Measurements from ENCODE around the gene RIPK4.

The RIPK4 gene

DNA sequence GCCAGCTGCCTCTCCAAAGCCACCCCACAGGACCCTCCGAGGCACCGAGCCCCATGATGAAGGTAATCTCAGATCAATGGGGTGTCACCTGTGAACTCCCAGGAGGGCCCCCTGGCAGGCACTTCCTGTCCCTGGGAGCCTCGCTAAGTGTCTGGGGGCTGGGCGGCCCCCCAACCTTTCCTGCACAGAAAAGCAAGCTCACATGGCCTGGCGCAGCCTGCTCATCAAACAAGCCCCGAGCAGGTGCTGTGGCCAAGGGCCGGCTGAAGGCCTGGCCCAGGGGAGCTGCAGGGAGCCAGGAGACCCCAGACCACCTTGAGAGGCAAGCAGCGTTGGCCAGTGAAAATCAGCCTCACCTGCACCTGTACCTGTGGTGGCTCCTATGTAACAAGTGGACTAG is 2.9 kb downstream of the RIPK4 start:
- Histone ChIP-seq H3K9ac (ENCODE audit: low read length) (no peak overlapping the region), H3K27ac (ENCODE audit: low read depth, low read length) (no peak overlapping the region), H3K27me3 (ENCODE audit: control insufficient read depth, insufficient read depth, low read length) (peaks cover 18% of the 10 kb centered on the region), H3K4me1 (ENCODE audit: control insufficient read depth, insufficient read depth, low read length) (peaks cover 4% of the 10 kb centered on the region), H3K36me3 (ENCODE audit: control insufficient read depth, insufficient read depth, low read length) (no peaks in the 10 kb centered on the region), H3K4me3 (ENCODE audit: low read length) (no peak overlapping the region)

GRCh38 chr21:41763398-41763931 is 3.4 kb downstream of the RIPK4 start:
- H3K27ac ChIP-seq (ENCODE audit: low read depth, low read length): no peak overlapping the region
- H3K4me1 ChIP-seq (ENCODE audit: control insufficient read depth, insufficient read depth, low read length): peaks cover 4% of the 10 kb centered on the region
- no peak overlapping the region for H3K9ac ChIP-seq (ENCODE audit: low read length)
- H3K27me3 ChIP-seq (ENCODE audit: control insufficient read depth, insufficient read depth, low read length): peaks cover 17% of the 10 kb centered on the region
- no peaks in the 10 kb centered on the region for H3K36me3 ChIP-seq (ENCODE audit: control insufficient read depth, insufficient read depth, low read length)
- H3K4me3 ChIP-seq (ENCODE audit: low read length): no peak overlapping the region

- Histone ChIP-seq H3K27me3 (ENCODE audit: control insufficient read depth, insufficient read depth, low read length) (peaks cover 13% of the 10 kb centered on the region), H3K4me3 (ENCODE audit: low read length) (no peak overlapping the region), H3K9ac (ENCODE audit: low read length) (no peak overlapping the region)
Measured at GRCh38 chr21:41762753-41763152, 4.1 kb downstream of the RIPK4 start.

DNA sequence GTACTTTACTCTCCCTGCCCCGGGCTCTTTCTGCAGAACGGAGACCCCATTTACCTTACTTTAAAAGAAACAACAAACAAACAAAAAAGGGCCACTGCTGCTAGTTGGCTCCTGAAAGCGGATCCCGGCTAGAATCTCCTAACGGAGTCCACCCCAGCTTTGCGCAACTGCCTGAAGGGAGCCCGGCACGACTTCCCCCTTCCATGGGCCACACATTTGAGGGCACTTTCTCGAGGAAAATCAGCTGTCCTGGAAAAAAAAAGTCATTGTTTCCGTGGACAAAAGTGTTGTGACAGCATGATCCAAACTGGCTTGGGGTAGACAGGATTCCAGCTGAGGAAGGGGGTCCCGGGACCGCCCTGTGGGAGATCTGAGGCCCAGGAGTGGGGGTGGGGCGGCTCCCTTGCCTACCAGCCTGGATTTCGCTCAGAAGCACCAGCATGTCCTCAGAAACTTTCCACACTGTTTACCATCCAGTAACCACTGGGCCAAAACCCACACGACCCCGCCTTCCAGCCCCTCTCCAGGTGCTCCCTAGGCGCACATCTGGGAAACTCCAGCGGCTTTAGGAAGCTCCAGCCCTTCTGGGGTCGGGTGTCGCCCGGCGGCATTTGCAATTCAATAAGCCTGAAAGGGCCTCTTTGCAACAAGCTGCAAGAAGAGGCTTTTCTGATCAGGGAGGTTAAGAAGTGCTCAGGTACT is 4.8 kb downstream of the RIPK4 start:
- H3K9ac ChIP-seq (ENCODE audit: low read length): no peak overlapping the region
- peaks cover 13% of the 10 kb centered on the region for H3K27me3 ChIP-seq (ENCODE audit: control insufficient read depth, insufficient read depth, low read length)
- H3K4me3 ChIP-seq (ENCODE audit: low read length): no peak overlapping the region
- no peak overlapping the region for H3K27ac ChIP-seq (ENCODE audit: low read depth, low read length)
- H3K36me3 ChIP-seq (ENCODE audit: control insufficient read depth, insufficient read depth, low read length): no peaks in the 10 kb centered on the region
- no peaks in the 10 kb centered on the region for H3K4me1 ChIP-seq (ENCODE audit: control insufficient read depth, insufficient read depth, low read length)

More at GRCh38 chr21:41762753-41763152, 4.1 kb downstream of the RIPK4 start:
- H3K4me1 ChIP-seq (ENCODE audit: control insufficient read depth, insufficient read depth, low read length): no peaks in the 10 kb centered on the region
- H3K36me3 ChIP-seq (ENCODE audit: control insufficient read depth, insufficient read depth, low read length): no peaks in the 10 kb centered on the region
- no peak overlapping the region for H3K27ac ChIP-seq (ENCODE audit: low read depth, low read length)

DNA sequence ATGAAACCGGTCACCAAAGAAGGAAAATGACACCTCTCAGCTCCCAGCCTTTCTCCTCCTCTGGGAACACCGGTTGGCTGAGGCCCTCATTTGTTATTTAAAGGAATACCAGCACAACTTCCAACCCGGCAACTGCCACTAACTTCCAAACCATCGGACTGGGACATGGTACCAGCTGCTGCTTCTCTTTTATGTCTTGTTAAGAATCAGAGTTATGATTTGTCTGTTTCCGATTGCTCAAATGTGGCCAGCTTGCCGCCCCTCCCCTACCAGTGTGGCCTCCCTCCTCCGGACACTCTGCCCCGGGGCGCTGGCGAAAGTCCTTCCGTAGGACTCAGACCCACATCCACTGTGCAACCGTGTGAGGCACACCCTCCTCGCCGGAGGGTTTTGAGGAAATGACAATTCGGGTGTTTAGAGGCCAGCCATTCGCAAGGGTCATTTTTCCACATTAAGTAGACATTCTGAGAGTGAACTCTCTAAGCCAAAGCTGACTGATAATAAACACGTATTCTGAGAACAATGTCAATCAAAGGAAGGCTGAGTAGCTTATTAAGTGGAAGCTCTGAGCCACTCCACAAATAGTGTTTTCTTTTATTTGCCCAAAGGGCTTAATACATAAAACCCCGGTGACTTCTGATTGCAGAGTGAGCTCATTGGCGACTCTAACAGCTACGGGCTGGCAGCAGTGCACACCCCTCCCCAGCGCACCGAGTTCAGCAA is 5.5 kb downstream of the RIPK4 start:
- H3K4me3 ChIP-seq (ENCODE audit: low read length): peak overlapping the region; percentile 16
- H3K36me3 ChIP-seq (ENCODE audit: control insufficient read depth, insufficient read depth, low read length): no peaks in the 10 kb centered on the region
- no peak overlapping the region for H3K9ac ChIP-seq (ENCODE audit: low read length)
- H3K27me3 ChIP-seq (ENCODE audit: control insufficient read depth, insufficient read depth, low read length): peaks cover 13% of the 10 kb centered on the region
- H3K4me1 ChIP-seq (ENCODE audit: control insufficient read depth, insufficient read depth, low read length): no peaks in the 10 kb centered on the region
- no peak overlapping the region for H3K27ac ChIP-seq (ENCODE audit: low read depth, low read length)

DNA sequence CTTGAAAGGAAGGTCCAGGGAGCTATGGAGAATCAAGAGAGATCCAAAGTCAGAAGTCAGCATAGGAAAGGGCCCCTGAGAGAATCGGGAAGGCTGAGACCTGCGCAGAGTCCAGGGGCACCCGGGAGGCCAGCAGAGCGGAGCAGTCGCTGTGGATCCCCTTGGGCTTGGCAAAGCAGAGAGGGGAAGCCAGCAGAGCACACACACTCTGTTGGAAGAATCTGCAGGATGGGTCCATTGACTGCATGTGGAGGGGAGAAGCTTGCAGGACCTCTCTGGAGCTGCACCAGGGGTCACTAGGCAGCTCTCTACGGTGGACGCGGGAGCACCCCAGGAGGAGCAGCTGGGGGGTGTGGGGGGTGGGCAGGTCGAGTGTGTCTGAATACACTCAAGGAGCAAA is 6.4 kb downstream of the RIPK4 start:
- Histone ChIP-seq H3K27me3 (ENCODE audit: control insufficient read depth, insufficient read depth, low read length) (peaks cover 13% of the 10 kb centered on the region), H3K36me3 (ENCODE audit: control insufficient read depth, insufficient read depth, low read length) (no peaks in the 10 kb centered on the region), H3K9ac (ENCODE audit: low read length) (no peak overlapping the region), H3K27ac (ENCODE audit: low read depth, low read length) (no peak overlapping the region), H3K4me3 (ENCODE audit: low read length) (no peak overlapping the region), H3K4me1 (ENCODE audit: control insufficient read depth, insufficient read depth, low read length) (no peaks in the 10 kb centered on the region)

- H3K4me1 ChIP-seq (ENCODE audit: control insufficient read depth, insufficient read depth, low read length): no peaks in the 10 kb centered on the region
- H3K4me3 ChIP-seq (ENCODE audit: low read length): no peak overlapping the region
- peaks cover 13% of the 10 kb centered on the region for H3K27me3 ChIP-seq (ENCODE audit: control insufficient read depth, insufficient read depth, low read length)
- H3K36me3 ChIP-seq (ENCODE audit: control insufficient read depth, insufficient read depth, low read length): no peaks in the 10 kb centered on the region
- no peak overlapping the region for H3K27ac ChIP-seq (ENCODE audit: low read depth, low read length)
- H3K9ac ChIP-seq (ENCODE audit: low read length): no peak overlapping the region
Measured at GRCh38 chr21:41759926-41760325, 6.9 kb downstream of the RIPK4 start.

DNA sequence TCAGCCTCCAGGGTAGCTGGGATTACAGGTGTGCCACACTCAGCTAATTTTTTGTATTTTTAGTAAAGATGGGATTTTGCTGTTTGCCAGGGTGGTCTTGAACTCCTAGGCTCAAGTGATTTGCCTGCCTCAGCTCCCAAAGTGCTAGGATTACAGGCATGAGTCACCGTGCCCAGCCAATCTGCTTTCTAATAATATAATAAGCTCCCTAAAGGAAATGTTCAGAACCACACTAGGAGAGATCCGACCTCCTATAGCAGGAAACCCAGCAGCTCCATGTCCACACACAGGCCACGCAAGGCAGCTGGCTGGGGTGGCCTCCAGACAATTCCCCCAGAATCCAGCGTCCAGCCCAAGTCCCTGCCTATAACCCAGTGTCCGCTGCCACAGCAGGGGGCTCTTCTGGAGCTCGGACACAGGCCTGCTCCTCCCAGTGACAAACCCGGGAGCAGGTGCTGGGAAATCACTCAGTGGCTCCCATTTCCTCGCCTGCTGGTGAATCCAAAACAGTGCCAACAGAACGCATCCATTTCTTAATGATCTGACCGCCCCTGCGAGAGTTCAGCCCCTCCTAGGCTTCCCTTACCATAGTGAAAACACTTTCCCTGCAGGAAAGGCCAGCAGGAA is 7.5 kb downstream of the RIPK4 start:
- H3K4me1 ChIP-seq (ENCODE audit: control insufficient read depth, insufficient read depth, low read length): no peaks in the 10 kb centered on the region
- peaks cover 12% of the 10 kb centered on the region for H3K27me3 ChIP-seq (ENCODE audit: control insufficient read depth, insufficient read depth, low read length)

GRCh38 chr21:41758550-41758949 is 8.3 kb downstream of the RIPK4 start:
- Histone ChIP-seq H3K9ac (ENCODE audit: low read length) (no peak overlapping the region), H3K4me1 (ENCODE audit: control insufficient read depth, insufficient read depth, low read length) (no peaks in the 10 kb centered on the region), H3K36me3 (ENCODE audit: control insufficient read depth, insufficient read depth, low read length) (no peaks in the 10 kb centered on the region), H3K27me3 (ENCODE audit: control insufficient read depth, insufficient read depth, low read length) (peaks cover 8% of the 10 kb centered on the region), H3K27ac (ENCODE audit: low read depth, low read length) (no peak overlapping the region), H3K4me3 (ENCODE audit: low read length) (no peak overlapping the region)

More for the DNA sequence above, 7.5 kb downstream of the RIPK4 start:
- H3K27ac ChIP-seq (ENCODE audit: low read depth, low read length): no peak overlapping the region
- H3K4me3 ChIP-seq (ENCODE audit: low read length): no peak overlapping the region
- no peaks in the 10 kb centered on the region for H3K36me3 ChIP-seq (ENCODE audit: control insufficient read depth, insufficient read depth, low read length)
- H3K9ac ChIP-seq (ENCODE audit: low read length): no peak overlapping the region

GRCh38 chr21:41755934-41756773 is 10.7 kb downstream of the RIPK4 start:
- H3K9ac ChIP-seq (ENCODE audit: low read length): no peak overlapping the region
- no peaks in the 10 kb centered on the region for H3K36me3 ChIP-seq (ENCODE audit: control insufficient read depth, insufficient read depth, low read length)
- no peak overlapping the region for H3K4me3 ChIP-seq (ENCODE audit: low read length)
- H3K4me1 ChIP-seq (ENCODE audit: control insufficient read depth, insufficient read depth, low read length): no peaks in the 10 kb centered on the region
- H3K27ac ChIP-seq (ENCODE audit: low read depth, low read length): no peak overlapping the region
- peaks cover 4% of the 10 kb centered on the region for H3K27me3 ChIP-seq (ENCODE audit: control insufficient read depth, insufficient read depth, low read length)

DNA sequence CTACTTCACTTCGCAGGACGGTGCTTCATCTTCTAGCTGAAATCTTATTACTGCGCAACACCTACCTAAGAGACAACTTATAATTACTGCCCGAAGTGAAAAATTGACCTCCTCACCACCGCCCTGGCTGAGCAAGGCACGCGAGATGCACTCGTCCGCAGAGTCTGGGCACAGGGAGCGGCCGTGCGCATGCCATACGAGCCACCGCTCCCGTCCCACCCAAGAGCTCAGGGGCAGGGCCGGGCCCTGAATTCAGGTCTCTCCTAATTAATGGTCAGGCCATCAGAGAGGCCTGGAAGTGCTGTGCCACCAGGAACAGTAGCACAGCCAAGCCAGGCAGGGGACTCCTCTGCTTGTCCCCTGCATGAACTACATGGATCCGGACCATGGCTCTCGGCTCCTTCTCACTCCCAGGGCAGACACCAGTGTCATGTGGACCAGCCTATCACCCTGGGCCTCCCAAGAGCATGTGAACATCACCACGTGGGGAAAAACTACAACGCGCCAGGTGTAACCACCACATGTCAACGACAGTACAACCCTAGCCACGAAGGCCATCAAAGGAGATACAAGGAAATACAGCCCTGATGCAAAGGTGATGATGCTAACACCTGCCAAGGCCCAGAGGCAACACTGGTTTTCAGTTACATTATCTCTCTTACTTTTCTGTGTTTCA is 11.5 kb downstream of the RIPK4 start:
- Histone ChIP-seq H3K4me1 (ENCODE audit: control insufficient read depth, insufficient read depth, low read length) (no peaks in the 10 kb centered on the region), H3K9ac (ENCODE audit: low read length) (no peak overlapping the region), H3K36me3 (ENCODE audit: control insufficient read depth, insufficient read depth, low read length) (no peaks in the 10 kb centered on the region), H3K4me3 (ENCODE audit: low read length) (no peak overlapping the region), H3K27ac (ENCODE audit: low read depth, low read length) (no peak overlapping the region), H3K27me3 (ENCODE audit: control insufficient read depth, insufficient read depth, low read length) (no peaks in the 10 kb centered on the region)
